Esophagus muscularis mucosa (tissue), 4 donors: ENCODE measurements around the gene RP9. TPM values are rescaled to one million over a fixed set of nuclear protein-coding genes. Genes with fewer than 3 reads are reported as not detected.

Experiments
- DNase-seq: peaks from one replicate; pipeline ENCODE4 v3.0.0-alpha.2; 2017; ENCODE audit errors: extremely low spot score
- H3K27ac ChIP-seq, 4 donors: fragments of 200-600 bp; sonication (generic); replicated peaks in 1 of 4; 1 replicate in 3 of 4; 2 replicates in 1 of 4; pipeline ENCODE4 v1.5.1; 2016 to 2019; ENCODE audit warnings: mild to moderate bottlenecking in 1 of 4
- H3K27me3 ChIP-seq, 4 donors: fragments of 200-600 bp; sonication (generic); one replicate each; pipeline versions ENCODE4 v1.5.1 to v1.6.0; 2016 to 2019
- H3K36me3 ChIP-seq, 4 donors: fragments of 200-600 bp; sonication (generic); one replicate each; pipeline ENCODE4 v1.5.1; 2016 to 2019
- H3K4me1 ChIP-seq, 4 donors: fragments of 200-600 bp; sonication (generic); one replicate each; pipeline ENCODE4 v1.5.1; 2016 to 2019
- H3K4me3 ChIP-seq, 4 donors: fragments of 200-600 bp; sonication (generic); 1 replicate in 2 of 4; 2 replicates in 2 of 4; pipeline ENCODE4 v1.5.1; 2016 to 2019; ENCODE audit warnings: mild to moderate bottlenecking in 4 of 4, moderate library complexity in 1 of 4
- H3K9me3 ChIP-seq, 4 donors: fragments of 200-600 bp; sonication (generic); 1 replicate in 3 of 4; 2 replicates in 1 of 4; pipeline ENCODE4 v1.5.1; 2016 to 2019
- CTCF ChIP-seq, 3 experiments: fragments of 200-600 bp in 2 of 3; fragments of 450-650 bp in 1 of 3; sonication (generic) in 2 of 3; IDR thresholded peaks; one replicate each; pipeline ENCODE4 v1.5.1; 2017 to 2019; ENCODE audit warnings: antibody characterized with exemption in 3 of 3, mild to moderate bottlenecking in 2 of 3, moderate library complexity in 1 of 3
- EP300 ChIP-seq: sonication (generic); formaldehyde crosslinking; IDR thresholded peaks from one replicate; pipeline ENCODE4 v1.6.1; 2017; ENCODE audit warnings: antibody characterized with exemption
- POLR2A ChIP-seq: fragments of 450-650 bp; IDR thresholded peaks from one replicate; pipeline ENCODE4 v1.6.1; 2017; ENCODE audit warnings: antibody characterized with exemption, moderate library complexity, mild to moderate bottlenecking, low read depth
- POLR2AphosphoS5 ChIP-seq, 2 donors: sonication (generic); formaldehyde crosslinking; IDR thresholded peaks; one replicate each; pipeline ENCODE4 v1.6.1; 2017; ENCODE audit warnings: antibody characterized with exemption in 2 of 2
- WGBS: methylation state at CpG from one replicate; pipeline ENCODE4 v1.1.5; 2018; 5-methylcytosine and 5-hydroxymethylcytosine counted together
- intact Hi-C: fragments of 100-400 bp; cut with DNase I; formaldehyde crosslinking; loops from one replicate; pipeline ENCODE4 v1.15.1; 2023
- total RNA-seq, 4 donors: library from RNA; depleted of rRNA; stranded (reverse); fragments of >200 nt; gene quantifications; one replicate each; pipeline versions ENCODE4 v1.1.0 to v1.2.1, GENCODE V29; 2016

The RP9 gene
- total RNA-seq, 4 donors from 2014 or later, result 7.6 to 11.5 (median 10.1) TPM

DNA sequence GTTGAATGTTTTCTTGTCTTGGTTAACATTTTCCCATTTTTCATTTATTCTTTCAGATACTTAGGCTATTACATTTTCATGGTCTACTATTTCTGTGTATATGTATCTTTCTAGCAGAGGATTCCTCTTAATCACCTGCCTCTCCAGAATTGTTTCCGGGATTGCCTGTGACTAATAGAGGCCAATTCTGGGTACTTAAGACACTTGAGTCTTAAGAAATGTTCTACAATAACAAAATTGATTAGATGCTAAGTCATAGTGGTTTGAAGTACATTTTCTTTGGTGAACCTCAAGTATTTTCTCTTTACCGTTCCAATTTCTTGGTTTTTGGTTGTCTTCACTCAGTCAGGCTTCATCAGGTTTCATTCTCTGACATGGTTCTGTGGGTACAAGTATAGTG is 46.6 kb upstream of the RP9 start:
- Histone ChIP-seq H3K27me3 (no peaks in the 10 kb centered on the region), H3K4me1 (peaks cover 0 to 17% (median 15%) of the 10 kb centered on the region in 4 donors), H3K9me3 (no peaks in the 10 kb centered on the region), H3K36me3 (peaks cover 0 to 12% (median 6%) of the 10 kb centered on the region in 4 donors), H3K4me3 (no peak overlapping the region), H3K27ac (no peak overlapping the region)
- intact Hi-C loops, result no loop called here
- DNase-seq, result no peak
- WGBS, result 73% methylated on average over 2 of the region's 2 CpGs
- no peak for TF ChIP-seq CTCF (IDR thresholded peaks at IDR 0.05)
- no peak for TF ChIP-seq POLR2AphosphoS5 (IDR thresholded peaks at IDR 0.05)
- TF ChIP-seq POLR2A, result no peak
- no peak for TF ChIP-seq EP300

DNA sequence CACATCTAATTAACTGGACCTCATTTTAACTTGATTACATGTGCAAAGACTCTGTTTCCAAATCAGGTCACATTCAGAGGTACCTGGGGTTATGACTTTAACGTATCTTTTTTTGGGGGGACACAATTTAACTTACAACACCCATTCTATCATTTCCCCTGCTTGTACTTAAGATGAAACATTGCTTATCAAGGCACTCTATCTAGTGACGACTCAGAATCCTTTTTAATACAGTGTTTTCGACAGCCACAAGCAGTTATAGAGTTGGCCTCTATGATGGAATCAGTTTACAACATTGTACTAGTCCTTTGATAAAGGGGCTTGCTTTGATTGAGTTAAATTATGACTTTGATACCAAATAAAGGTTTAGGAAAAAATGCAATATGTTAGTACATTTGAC is 42.9 kb upstream of the RP9 start:
- DNase-seq, result no peak
- peaks cover 0 to 6% (median 5%) of the 10 kb centered on the region in 4 donors for H3K4me1 ChIP-seq
- H3K27ac ChIP-seq, result no peak overlapping the region
- H3K36me3 ChIP-seq, result peaks cover 0 to 12% (median 6%) of the 10 kb centered on the region in 4 donors
- intact Hi-C loops, result no loop called here
- TF ChIP-seq CTCF (IDR thresholded peaks at IDR 0.05) (no peak), EP300 (no peak), POLR2AphosphoS5 (IDR thresholded peaks at IDR 0.05) (no peak), POLR2A (no peak)
- 74% methylated on average over 3 of the region's 3 CpGs for WGBS
- no peaks in the 10 kb centered on the region for H3K27me3 ChIP-seq
- no peak overlapping the region for H3K4me3 ChIP-seq
- H3K9me3 ChIP-seq, result no peaks in the 10 kb centered on the region

- no peak for TF ChIP-seq POLR2A
- no peak for TF ChIP-seq CTCF (IDR thresholded peaks at IDR 0.05)
- no peak for TF ChIP-seq EP300
- TF ChIP-seq POLR2AphosphoS5 (IDR thresholded peaks at IDR 0.05), result no peak
- Histone ChIP-seq H3K27ac (no peak overlapping the region), H3K4me3 (no peak overlapping the region), H3K4me1 (no peaks in the 10 kb centered on the region), H3K36me3 (no peaks in the 10 kb centered on the region), H3K9me3 (no peaks in the 10 kb centered on the region), H3K27me3 (no peaks in the 10 kb centered on the region)
- intact Hi-C loops, result no loop called here
- no peak for DNase-seq
- WGBS, result 94% methylated on average over 5 of the region's 5 CpGs
Observed at GRCh38 chr7:33145156-33145555, 36.0 kb upstream of the RP9 start.

DNA sequence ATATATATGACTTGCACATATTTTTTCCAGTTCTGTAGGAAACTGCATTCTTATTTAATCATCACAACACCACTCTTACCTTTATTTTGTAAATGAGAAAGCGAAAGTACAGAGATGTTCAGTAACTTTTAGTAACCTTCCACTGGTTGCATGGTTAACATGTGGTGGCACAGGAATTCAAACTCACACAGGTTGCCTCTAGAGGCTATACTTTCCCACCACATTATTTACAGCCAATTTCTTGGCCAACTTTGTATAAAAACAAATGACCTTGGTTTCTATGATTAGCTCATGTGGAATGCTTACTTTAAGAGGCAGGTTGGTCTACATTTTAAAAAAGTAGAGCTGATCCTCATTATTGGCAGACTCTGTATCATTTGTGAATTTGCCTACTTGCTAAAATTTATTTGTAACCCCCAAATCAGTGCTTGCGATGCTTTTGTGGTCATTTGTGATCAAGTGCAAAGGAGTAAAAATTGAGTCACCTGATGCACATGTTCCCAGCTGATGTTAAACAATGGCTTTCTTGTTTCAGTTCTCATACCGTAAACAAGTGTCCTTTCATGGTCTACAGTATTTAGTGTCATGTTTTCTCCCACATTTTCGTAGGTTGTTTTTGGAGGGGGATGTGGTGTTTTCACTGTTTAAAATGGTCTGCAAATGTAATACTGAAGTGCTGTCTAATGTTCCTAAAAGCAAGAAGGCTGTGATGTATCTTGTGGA is 35.0 kb upstream of the RP9 start:
- H3K9me3 ChIP-seq, result no peaks in the 10 kb centered on the region
- 63% methylated on average over 4 of the region's 4 CpGs for WGBS
- no peak overlapping the region for H3K27ac ChIP-seq
- intact Hi-C loops, result no loop called here
- DNase-seq, result no peak
- no peaks in the 10 kb centered on the region for H3K27me3 ChIP-seq
- H3K4me1 ChIP-seq, result no peaks in the 10 kb centered on the region
- H3K4me3 ChIP-seq, result no peak overlapping the region
- H3K36me3 ChIP-seq, result no peaks in the 10 kb centered on the region
- TF ChIP-seq POLR2A, result no peak
- TF ChIP-seq EP300, result no peak
- TF ChIP-seq CTCF (IDR thresholded peaks at IDR 0.05), result no peak
- TF ChIP-seq POLR2AphosphoS5 (IDR thresholded peaks at IDR 0.05), result no peak

- Histone ChIP-seq H3K4me3 (no peak overlapping the region), H3K27ac (no peak overlapping the region), H3K27me3 (no peaks in the 10 kb centered on the region), H3K9me3 (no peaks in the 10 kb centered on the region), H3K4me1 (no peaks in the 10 kb centered on the region), H3K36me3 (no peaks in the 10 kb centered on the region)
- WGBS, result 91% methylated on average over 1 of the region's 1 CpG
- intact Hi-C loops, result no loop called here
- TF ChIP-seq POLR2A (no peak), EP300 (no peak), CTCF (IDR thresholded peaks at IDR 0.05) (no peak), POLR2AphosphoS5 (IDR thresholded peaks at IDR 0.05) (no peak)
- no peak for DNase-seq
Observed at GRCh38 chr7:33142585-33142984, 33.4 kb upstream of the RP9 start.
